ENCODE results near the gene TDRD12.

GRCh38 chr19:32868206-32868950, 148.8 kb downstream of the TDRD12 start:
- TF ChIP-seq CTCF (IDR thresholded peaks at IDR 0.05; ENCODE audit: low read depth, low read length) (no peak), EZH2phosphoT487 (IDR thresholded peaks at IDR 0.05; ENCODE audit: low read depth) (no peak)
